ENCODE results near the gene CCDC183.

DNA sequence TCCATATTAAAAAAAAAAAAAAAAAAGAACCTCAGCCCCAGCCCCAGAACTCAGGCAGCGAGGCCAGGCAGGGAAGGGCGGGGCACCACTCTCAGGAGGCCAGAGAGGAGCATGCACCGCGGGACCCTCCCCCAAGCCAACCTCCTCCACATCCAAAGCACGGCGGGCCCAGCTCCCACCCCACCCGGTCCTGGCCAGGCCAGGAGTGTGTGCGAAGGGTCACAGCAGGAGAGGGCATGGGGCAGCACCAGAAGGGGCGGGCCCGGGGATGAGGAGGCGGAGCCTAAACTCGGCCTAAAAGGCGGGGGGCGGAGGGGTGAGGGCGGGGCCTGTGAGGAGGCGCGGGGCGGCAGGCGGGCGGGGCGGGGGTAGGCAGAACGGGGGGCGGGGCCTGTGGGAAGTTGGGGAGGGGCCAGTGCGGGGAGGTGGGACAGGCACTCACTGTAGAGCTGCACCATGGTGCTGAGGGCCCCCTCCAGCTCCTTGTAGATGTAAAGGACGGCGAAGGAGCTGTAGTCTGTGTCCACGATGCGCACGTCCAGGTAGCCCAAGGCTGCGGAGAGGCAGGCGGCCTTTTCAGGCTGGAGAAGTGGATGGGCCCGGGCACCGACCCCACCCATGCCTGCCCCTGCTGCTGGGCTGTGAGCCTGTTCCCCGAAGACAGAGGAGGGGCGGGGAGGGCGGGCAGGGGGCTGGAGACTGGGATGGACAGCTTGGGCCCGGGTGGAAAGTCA is 33.1 kb upstream of the CCDC183 start:
- TF ChIP-seq ZNF274 (IDR thresholded peaks at IDR 0.05; ENCODE audit: low read depth, low read length) (no peak), YY1 (IDR thresholded peaks at IDR 0.05; ENCODE audit: insufficient read depth, insufficient read length) (no peak), SUZ12 (IDR thresholded peaks at IDR 0.05; ENCODE audit: extremely low read depth, insufficient read depth, insufficient read length) (no peak)
